Naive thymus-derived CD8-positive, alpha-beta T cell (primary cell): ENCODE results near the gene TNC. TPM values are rescaled to one million over a fixed set of nuclear protein-coding genes. Genes with fewer than 3 reads are reported as not detected.

Experiments
- ATAC-seq, 2 donors: fragments of 150-1000 bp; cut with Tn5 transposase in 1 of 2; sonication (Bioruptor Pico), chemical (Tn5 transposase) in 1 of 2; 1 replicate in 1 of 2; 2 replicates in 1 of 2; pipeline ENCODE4 v1.10.0; 2021; ENCODE audit warnings: mild to moderate bottlenecking in 2 of 2, moderate library complexity in 2 of 2
- POLR2A ChIA-PET: fragments of 350-600 bp; sonication (Branson Sonifier 250); formaldehyde crosslinking; loops from one replicate; lab custom pipeline; 2021; ENCODE audit warnings: antibody characterized with exemption; lab: Charles Lee
- DNase-seq, 10 donors: peaks; one replicate each; pipeline versions ENCODE4 v3.0.0 to v3.0.0-alpha.2; 2020 to 2022
- H3K27ac Mint-ChIP-seq, 10 donors: one replicate each; pipeline ENCODE4 v1.8.0; 2020 to 2022; ENCODE audit warnings: mild to moderate bottlenecking in 10 of 10, mixed read lengths in 10 of 10, moderate library complexity in 4 of 10, inconsistent platforms in 1 of 10
- H3K27me3 Mint-ChIP-seq, 5 donors: one replicate each; pipeline ENCODE4 v1.8.0; 2021 to 2022; ENCODE audit warnings: mixed read lengths in 5 of 5
- H3K36me3 Mint-ChIP-seq, 3 donors: one replicate each; pipeline ENCODE4 v1.8.0; 2020 to 2022; ENCODE audit warnings: mixed read lengths in 3 of 3, mild to moderate bottlenecking in 2 of 3, inconsistent platforms in 1 of 3
- H3K4me1 Mint-ChIP-seq, 4 donors: one replicate each; pipeline ENCODE4 v1.8.0; 2021 to 2022; ENCODE audit warnings: mixed read lengths in 4 of 4
- H3K4me3 Mint-ChIP-seq, 10 donors: one replicate each; pipeline ENCODE4 v1.8.0; 2020 to 2022; ENCODE audit warnings: mild to moderate bottlenecking in 10 of 10, mixed read lengths in 10 of 10, moderate library complexity in 6 of 10, inconsistent platforms in 1 of 10
- H3K9me3 Mint-ChIP-seq, 9 donors: one replicate each; pipeline ENCODE4 v1.8.0; 2020 to 2022; ENCODE audit warnings: mixed read lengths in 9 of 9, mild to moderate bottlenecking in 3 of 9, inconsistent platforms in 1 of 9, moderate library complexity in 1 of 9
- polyA plus RNA-seq, 3 donors: library from polyadenylated mRNA; unstranded; fragments of 300-500 nt; fragmentation: Illumina TruSeq; gene quantifications; one replicate each; pipeline ENCODE4 v1.2.3, GENCODE V29; 2021
- total RNA-seq, 8 experiments: library from RNA in 2 of 8; stranded (reverse) in 2 of 8; gene quantifications; one replicate each; pipeline ENCODE4 v1.2.3 and lab custom pipeline; 2021 to 2026

Gene TNC
- total and polyA plus RNA-seq, 5 experiments from 2014 or later: not detected

- H3K27me3 Mint-ChIP-seq: peaks cover 15 to 47% (median 28%) of the 10 kb centered on the region in 5 donors
- POLR2A ChIA-PET: no interaction called here
Observed at GRCh38 chr9:115058175-115058574, 59.8 kb downstream of the TNC start.

DNA sequence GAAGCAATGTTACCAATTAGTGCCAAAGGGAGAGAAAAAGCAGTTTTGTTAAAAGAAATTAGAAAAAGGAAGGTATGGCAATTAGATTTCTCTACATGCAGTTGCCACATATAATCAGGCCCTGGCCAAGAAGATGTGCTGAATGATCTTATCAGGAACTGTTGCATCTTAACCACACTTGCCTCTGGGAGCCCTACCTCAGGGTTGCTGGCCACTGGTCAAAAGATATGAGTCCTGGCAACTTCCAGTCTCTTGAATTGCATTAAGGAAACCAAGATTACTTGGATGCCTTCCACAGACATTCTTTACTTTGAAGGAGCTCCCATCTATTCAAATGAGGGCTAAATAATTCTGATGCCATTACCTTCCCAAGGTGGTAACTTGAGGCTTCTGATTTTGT, 60.4 kb downstream of the TNC start:
- H3K27ac Mint-ChIP-seq: peak overlapping the region in 1 of 10 donors; percentile 6
- H3K36me3 Mint-ChIP-seq: no peaks in the 10 kb centered on the region
- POLR2A ChIA-PET: no interaction called here
- H3K9me3 Mint-ChIP-seq: no peaks in the 10 kb centered on the region
- H3K4me3 Mint-ChIP-seq: no peak overlapping the region
- no peaks in the 10 kb centered on the region for H3K4me1 Mint-ChIP-seq
- ATAC-seq (no peak), DNase-seq (no peak)
- peaks cover 20 to 53% (median 32%) of the 10 kb centered on the region in 5 donors for H3K27me3 Mint-ChIP-seq

More at GRCh38 chr9:115058175-115058574, 59.8 kb downstream of the TNC start:
- Mint-ChIP-seq H3K36me3 (no peaks in the 10 kb centered on the region), H3K4me3 (no peak overlapping the region), H3K4me1 (no peaks in the 10 kb centered on the region), H3K9me3 (no peaks in the 10 kb centered on the region), H3K27ac (no peak overlapping the region)
- no peak for ATAC-seq
- DNase-seq: no peak

- Mint-ChIP-seq H3K4me1 (no peaks in the 10 kb centered on the region), H3K36me3 (no peaks in the 10 kb centered on the region), H3K9me3 (no peaks in the 10 kb centered on the region), H3K27me3 (peaks cover 9 to 32% (median 16%) of the 10 kb centered on the region in 5 donors), H3K4me3 (no peak overlapping the region), H3K27ac (peak overlapping the region in 1 of 10 donors; percentile 33)
- no peak for DNase-seq
- POLR2A ChIA-PET: no interaction called here
- no peak for ATAC-seq
Observed at GRCh38 chr9:115050002-115050490, 67.9 kb downstream of the TNC start.

GRCh38 chr9:115046824-115047223, 71.1 kb downstream of the TNC start:
- H3K4me3 Mint-ChIP-seq: no peak overlapping the region
- POLR2A ChIA-PET: no interaction called here
- DNase-seq (no peak), ATAC-seq (no peak)
- H3K27me3 Mint-ChIP-seq: peaks cover 5 to 12% (median 12%) of the 10 kb centered on the region in 5 donors
- peaks cover 0 to 7% (median 5%) of the 10 kb centered on the region in 4 donors for H3K4me1 Mint-ChIP-seq
- H3K9me3 Mint-ChIP-seq: no peaks in the 10 kb centered on the region
- no peaks in the 10 kb centered on the region for H3K36me3 Mint-ChIP-seq
- H3K27ac Mint-ChIP-seq: no peak overlapping the region

DNA sequence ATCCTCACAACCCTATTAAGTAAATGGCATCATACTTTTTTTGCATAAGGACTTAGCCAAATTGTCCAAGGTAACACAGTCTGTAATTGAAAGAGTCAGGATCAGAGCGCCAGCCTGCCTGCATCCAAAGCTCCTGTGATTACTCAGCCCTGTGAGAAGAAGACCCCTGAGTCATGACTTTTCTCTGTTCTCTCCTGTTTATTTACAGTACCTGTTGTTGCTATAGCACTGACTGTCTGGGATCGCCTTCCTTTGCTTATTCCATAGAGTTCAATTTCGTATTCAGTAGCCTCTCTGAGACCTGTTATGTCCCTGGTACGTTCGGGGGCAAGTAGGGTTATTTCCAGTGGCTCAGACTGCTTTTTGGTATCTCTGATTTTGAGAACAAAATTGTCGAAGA, 71.8 kb downstream of the TNC start:
- Mint-ChIP-seq H3K4me1 (peaks cover 0 to 7% (median 5%) of the 10 kb centered on the region in 4 donors), H3K27ac (no peak overlapping the region), H3K4me3 (no peak overlapping the region), H3K9me3 (no peaks in the 10 kb centered on the region), H3K27me3 (peaks cover 5 to 12% (median 10%) of the 10 kb centered on the region in 5 donors), H3K36me3 (no peaks in the 10 kb centered on the region)
- DNase-seq (no peak), ATAC-seq (no peak)
- POLR2A ChIA-PET: no interaction called here

DNA sequence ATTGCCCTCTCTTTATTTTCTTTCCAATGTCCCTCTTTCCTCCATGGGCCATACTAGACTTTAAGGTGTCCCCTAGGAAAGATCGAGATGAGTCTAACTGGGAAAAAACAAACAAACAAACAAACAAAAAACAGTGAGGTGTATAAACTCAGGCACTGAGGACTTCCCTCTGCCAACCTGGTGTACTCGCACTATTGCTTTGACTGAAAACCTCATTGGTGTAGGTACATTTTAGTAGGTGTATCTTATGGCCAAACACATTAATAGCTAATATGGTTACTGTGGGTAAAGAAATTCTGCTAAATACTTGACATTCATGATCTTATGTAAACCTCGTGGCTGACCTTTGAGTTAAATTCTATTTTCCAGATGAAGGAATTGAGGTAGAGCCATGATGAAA, 74.3 kb downstream of the TNC start:
- DNase-seq: no peak
- no peak overlapping the region for H3K4me3 Mint-ChIP-seq
- peaks cover 1 to 14% (median 10%) of the 10 kb centered on the region in 5 donors for H3K27me3 Mint-ChIP-seq
- POLR2A ChIA-PET: no interaction called here
- H3K4me1 Mint-ChIP-seq: peaks cover 0 to 7% (median 5%) of the 10 kb centered on the region in 4 donors
- no peaks in the 10 kb centered on the region for H3K9me3 Mint-ChIP-seq
- H3K27ac Mint-ChIP-seq: peak overlapping the region in 1 of 10 donors; percentile 42
- H3K36me3 Mint-ChIP-seq: no peaks in the 10 kb centered on the region
- no peak for ATAC-seq

- H3K4me3 Mint-ChIP-seq: no peak overlapping the region
- H3K9me3 Mint-ChIP-seq: no peaks in the 10 kb centered on the region
- peaks cover 1 to 14% (median 6%) of the 10 kb centered on the region in 5 donors for H3K27me3 Mint-ChIP-seq
- POLR2A ChIA-PET: no interaction called here
- DNase-seq (no peak), ATAC-seq (no peak)
- H3K36me3 Mint-ChIP-seq: no peaks in the 10 kb centered on the region
- peaks cover 0 to 7% (median 5%) of the 10 kb centered on the region in 4 donors for H3K4me1 Mint-ChIP-seq
- peak overlapping the region in 1 of 10 donors; percentile 23 for H3K27ac Mint-ChIP-seq
Observed at GRCh38 chr9:115042781-115043509, 75.0 kb downstream of the TNC start.

GRCh38 chr9:115039516-115040120, 78.3 kb downstream of the TNC start:
- Mint-ChIP-seq H3K27ac (no peak overlapping the region), H3K27me3 (peaks cover 0 to 9% (median 3%) of the 10 kb centered on the region in 5 donors), H3K4me3 (no peak overlapping the region), H3K36me3 (no peaks in the 10 kb centered on the region), H3K9me3 (no peaks in the 10 kb centered on the region), H3K4me1 (peaks cover 0 to 17% (median 5%) of the 10 kb centered on the region in 4 donors)
- no peak for ATAC-seq
- no peak for DNase-seq
- POLR2A ChIA-PET: no interaction called here

GRCh38 chr9:115038178-115038577, 79.8 kb downstream of the TNC start:
- H3K4me1 Mint-ChIP-seq: peaks cover 0 to 13% (median 2%) of the 10 kb centered on the region in 4 donors

GRCh38 chr9:115036691-115037090, 81.3 kb downstream of the TNC start:
- no peaks in the 10 kb centered on the region for H3K36me3 Mint-ChIP-seq
- H3K4me3 Mint-ChIP-seq: no peak overlapping the region
- no peaks in the 10 kb centered on the region for H3K9me3 Mint-ChIP-seq
- ATAC-seq (no peak), DNase-seq (no peak)
- POLR2A ChIA-PET: no interaction called here
- H3K27me3 Mint-ChIP-seq: peaks cover 0 to 4% (median 2%) of the 10 kb centered on the region in 5 donors
- H3K27ac Mint-ChIP-seq: peak overlapping the region in 2 of 10 donors; percentile 4 to 33
- H3K4me1 Mint-ChIP-seq: peaks cover 0 to 10% (median 0%) of the 10 kb centered on the region in 4 donors

More at GRCh38 chr9:115038178-115038577, 79.8 kb downstream of the TNC start:
- POLR2A ChIA-PET: no interaction called here
- H3K27ac Mint-ChIP-seq: no peak overlapping the region
- no peaks in the 10 kb centered on the region for H3K36me3 Mint-ChIP-seq
- ATAC-seq: no peak
- no peaks in the 10 kb centered on the region for H3K9me3 Mint-ChIP-seq
- no peak overlapping the region for H3K4me3 Mint-ChIP-seq
- no peak for DNase-seq
- H3K27me3 Mint-ChIP-seq: peaks cover 0 to 6% (median 2%) of the 10 kb centered on the region in 5 donors

GRCh38 chr9:115035841-115036612, 81.9 kb downstream of the TNC start:
- no peak overlapping the region for H3K4me3 Mint-ChIP-seq

DNA sequence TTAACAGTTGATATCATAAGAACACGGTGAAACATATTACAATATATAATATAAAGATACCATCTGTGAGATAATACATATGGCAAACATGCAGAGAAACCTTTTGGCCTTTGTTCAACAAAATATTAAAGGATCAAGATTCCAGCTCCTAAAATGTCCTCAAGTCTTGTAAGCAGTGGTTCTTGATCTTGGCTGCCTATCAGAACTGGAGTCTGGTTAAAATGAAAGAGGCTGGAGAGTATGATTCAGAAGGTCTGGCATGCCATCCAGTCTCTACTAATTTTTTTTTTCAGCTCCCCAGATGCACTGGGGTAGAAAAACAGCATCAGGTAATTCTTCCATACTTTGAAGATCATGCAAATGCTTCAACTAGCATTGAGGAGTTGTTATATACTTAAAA, 83.2 kb downstream of the TNC start:
- Mint-ChIP-seq H3K4me3 (no peak overlapping the region), H3K36me3 (no peaks in the 10 kb centered on the region), H3K27ac (no peak overlapping the region), H3K9me3 (no peaks in the 10 kb centered on the region), H3K4me1 (peaks cover 0 to 10% (median 0%) of the 10 kb centered on the region in 4 donors), H3K27me3 (peaks cover 0 to 4% (median 2%) of the 10 kb centered on the region in 5 donors)
- no peak for DNase-seq
- POLR2A ChIA-PET: no interaction called here
- no peak for ATAC-seq

More at GRCh38 chr9:115035841-115036612, 81.9 kb downstream of the TNC start:
- ATAC-seq (no peak), DNase-seq (no peak)
- Mint-ChIP-seq H3K27me3 (peaks cover 0 to 4% (median 2%) of the 10 kb centered on the region in 5 donors), H3K36me3 (no peaks in the 10 kb centered on the region), H3K4me1 (peaks cover 0 to 10% (median 0%) of the 10 kb centered on the region in 4 donors), H3K9me3 (no peaks in the 10 kb centered on the region), H3K27ac (peak overlapping the region in 1 of 10 donors; percentile 33)
- POLR2A ChIA-PET: no interaction called here
